ENCODE data around the gene C1orf74.

GRCh38 chr1:209759829-209760359 lies 24.5 kb downstream of the C1orf74 start:
- TF ChIP-seq CTCF (IDR thresholded peaks at IDR 0.05; ENCODE audit: low read depth, low read length, poor library complexity, severe bottlenecking) (no peak), EZH2phosphoT487 (IDR thresholded peaks at IDR 0.05; ENCODE audit: borderline replicate concordance, low read length) (no peak)
